Measurements from ENCODE around the gene SLC1A1.

DNA sequence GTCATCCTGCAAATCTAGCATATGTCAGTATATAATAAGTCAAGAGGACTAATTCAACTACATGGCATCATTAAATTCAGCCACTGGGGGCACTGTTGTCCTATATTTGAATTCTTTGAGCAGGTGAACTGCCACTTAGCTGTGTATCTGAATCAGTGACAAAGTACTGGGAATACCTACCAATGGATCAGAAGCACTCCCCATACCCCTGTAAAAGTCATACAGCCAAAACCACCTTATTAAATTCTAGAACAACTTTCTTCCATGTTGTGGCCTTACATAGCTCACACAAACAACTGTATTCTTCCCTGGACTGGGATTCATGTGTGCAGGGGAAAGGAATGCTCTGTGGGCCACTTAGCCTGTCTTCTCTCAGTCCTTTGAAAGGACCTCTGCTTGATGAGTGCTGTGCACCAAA is 114.4 kb downstream of the SLC1A1 start:
- no peak for TF ChIP-seq POLR2AphosphoS5 (IDR thresholded peaks at IDR 0.05; ENCODE audit: borderline replicate concordance, low read depth, low read length)
- TF ChIP-seq EZH2 (IDR thresholded peaks at IDR 0.05) = no peak
